RWPE2 (cell line): ENCODE results near the gene TMUB1.

Experiments used
- ATAC-seq: fragments of 200-7000 bp; cut with Tn5 transposase; 3 replicates; pipeline ENCODE4 v1.9.1; 2021; ENCODE audit warnings: low read depth
- DNase-seq: peaks from one replicate; pipeline ENCODE4 v3.0.0-alpha.2; 2020; ENCODE audit warnings: low spot score
- H3K27ac ChIP-seq: fragments of 450-650 bp; 2 replicates; pipeline ENCODE4 v1.5.1; 2017; ENCODE audit warnings: mild to moderate bottlenecking; ENCODE audit not compliant: poor library complexity, severe bottlenecking
- H3K27me3 ChIP-seq: fragments of 250-450 bp; sonication (Bioruptor Pico); 2 replicates; pipeline ENCODE4 v1.5.1; 2021; ENCODE audit warnings: mild to moderate bottlenecking, moderate library complexity; ENCODE audit not compliant: insufficient read depth, poor library complexity, severe bottlenecking
- H3K36me3 ChIP-seq: fragments of 250-450 bp; sonication (Bioruptor Pico); 2 replicates; pipeline ENCODE4 v1.5.1; 2020; ENCODE audit warnings: low read depth, mild to moderate bottlenecking, moderate library complexity
- H3K4me1 ChIP-seq: fragments of 250-450 bp; sonication (Bioruptor Pico); 2 replicates; pipeline ENCODE4 v1.5.1; 2021; ENCODE audit warnings: mild to moderate bottlenecking, moderate library complexity; ENCODE audit not compliant: insufficient read depth, poor library complexity, severe bottlenecking
- H3K4me3 ChIP-seq: fragments of 250-450 bp; sonication (Bioruptor Pico); 2 replicates; pipeline ENCODE4 v1.5.1; 2021; ENCODE audit warnings: mild to moderate bottlenecking, moderate library complexity; ENCODE audit not compliant: severe bottlenecking
- H3K9me3 ChIP-seq: fragments of 250-450 bp; sonication (Bioruptor Pico); 2 replicates; pipeline ENCODE4 v1.5.1; 2021; ENCODE audit warnings: mild to moderate bottlenecking, moderate library complexity; ENCODE audit not compliant: severe bottlenecking
- CTCF ChIP-seq: fragments of 450-650 bp; IDR thresholded peaks from one replicate; pipeline ENCODE4 v1.5.1; 2017; ENCODE audit warnings: mild to moderate bottlenecking, moderate library complexity; ENCODE audit not compliant: poor library complexity, severe bottlenecking

TMUB1 gene

GRCh38 chr7:151081170-151082101 is 1.9 kb downstream of the TMUB1 start:
- Histone ChIP-seq H3K4me3 (peak overlapping the region; percentile 96), H3K9me3 (no peaks in the 10 kb centered on the region), H3K36me3 (peaks cover 7% of the 10 kb centered on the region), H3K4me1 (peaks cover 6% of the 10 kb centered on the region), H3K27ac (peak overlapping the region; percentile 87), H3K27me3 (no peaks in the 10 kb centered on the region)
- peak; percentile 16 for ATAC-seq
- TF ChIP-seq CTCF = no peak
- DNase-seq = peak; percentile 55

- ATAC-seq = peak; percentile 76
- H3K4me3 ChIP-seq = peak within 1 kb of the TSS; percentile 96
- no peaks in the 10 kb centered on the region for H3K27me3 ChIP-seq
- DNase-seq = peak; percentile 92
- peak within 1 kb of the TSS; percentile 87 for H3K27ac ChIP-seq
- no peaks in the 10 kb centered on the region for H3K9me3 ChIP-seq
- no peak for TF ChIP-seq CTCF
- H3K4me1 ChIP-seq = peaks cover 6% of the 10 kb centered on the region
- H3K36me3 ChIP-seq = peaks cover 15% of the 10 kb centered on the region
Measured at GRCh38 chr7:151080522-151081169, 2.6 kb downstream of the TMUB1 start, which contains the start of gene FASTK. TSS of gene FASTK (minus strand) at chr7:151080809. CDS start at chr7:151080766, 43 bp downstream.

DNA sequence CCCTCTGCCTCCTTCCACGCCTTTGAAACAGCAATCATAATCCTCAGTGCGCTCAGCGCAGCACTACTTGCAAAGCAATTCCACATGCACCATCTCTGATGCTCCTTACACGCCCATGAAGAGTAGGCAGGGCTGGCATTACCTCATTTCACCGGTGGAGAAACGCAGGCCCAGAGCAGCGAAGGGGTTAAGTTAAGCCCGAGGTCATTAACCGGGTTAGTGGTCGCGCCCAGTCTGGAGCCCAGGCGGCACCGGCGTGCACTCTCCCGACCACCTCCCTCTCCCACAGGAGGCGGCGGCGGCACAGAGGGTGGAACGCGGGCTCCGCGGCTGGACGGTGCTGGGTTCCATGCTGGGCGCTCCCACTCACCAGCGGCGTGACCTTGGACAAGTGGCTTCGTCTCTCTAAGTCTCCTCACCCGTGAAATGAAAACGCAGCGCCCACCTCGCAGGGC is 3.2 kb downstream of the TMUB1 start:
- DNase-seq (peak; percentile 59), ATAC-seq (peak; percentile 5)
- peaks cover 21% of the 10 kb centered on the region for H3K36me3 ChIP-seq
- H3K9me3 ChIP-seq = no peaks in the 10 kb centered on the region
- peaks cover 6% of the 10 kb centered on the region for H3K4me1 ChIP-seq
- H3K27me3 ChIP-seq = no peaks in the 10 kb centered on the region
- TF ChIP-seq CTCF = no peak
- peak overlapping the region; percentile 87 for H3K27ac ChIP-seq
- H3K4me3 ChIP-seq = peak overlapping the region; percentile 96

GRCh38 chr7:151079199-151079910 is 3.9 kb downstream of the TMUB1 start:
- no peaks in the 10 kb centered on the region for H3K27me3 ChIP-seq
- peak overlapping the region; percentile 96 for H3K4me3 ChIP-seq
- no peak for TF ChIP-seq CTCF
- H3K9me3 ChIP-seq = no peaks in the 10 kb centered on the region
- ATAC-seq = no peak
- peak overlapping the region; percentile 87 for H3K27ac ChIP-seq
- peaks cover 28% of the 10 kb centered on the region for H3K36me3 ChIP-seq
- H3K4me1 ChIP-seq = peaks cover 6% of the 10 kb centered on the region
- DNase-seq = no peak
